GM21528 (cell line): ENCODE results near the gene KCNA10.
A peak's percentile ranks its signal among the peaks of the same experiment; 100 is the strongest.

Source experiments
- ATAC-seq: cut with Tn5 transposase; IDR thresholded peaks from one replicate; pipeline ENCODE4 v1.9.1; 2021; ENCODE audit warnings: mild to moderate bottlenecking, moderate library complexity; ENCODE audit not compliant: unreplicated experiment, low FRiP score

KCNA10 gene

DNA sequence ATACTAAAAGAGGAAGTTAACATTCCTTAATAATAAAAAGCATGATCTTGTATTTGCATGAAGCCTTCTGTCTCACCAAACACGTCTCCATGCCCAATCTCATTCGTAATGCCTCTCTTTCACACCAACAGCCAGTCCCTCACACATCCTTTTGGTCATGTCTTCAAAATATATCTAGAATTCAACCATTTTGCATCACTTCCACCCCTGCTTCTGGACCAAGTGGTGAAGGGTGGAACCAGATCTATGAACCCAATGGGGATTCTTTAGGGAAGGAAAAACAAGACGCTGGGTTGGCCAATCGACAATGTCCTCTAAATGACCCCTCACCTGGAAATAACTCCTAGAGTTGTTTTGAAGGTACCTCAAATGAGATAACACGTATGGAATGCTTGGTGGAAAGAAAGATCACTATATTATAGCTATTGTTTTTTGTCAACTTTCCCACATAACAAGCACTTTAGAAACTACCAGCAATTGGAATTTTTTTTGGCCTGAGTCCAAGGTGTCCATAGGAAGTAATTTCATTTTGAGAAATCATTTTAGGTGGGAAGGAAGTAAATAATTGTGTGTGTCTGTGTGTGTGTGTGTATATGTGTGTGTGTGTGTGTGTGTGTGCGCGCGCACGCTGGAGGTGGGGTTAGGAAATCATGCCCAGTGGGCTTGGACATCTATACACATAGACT is at the start of gene KCNA10:
TSS of gene KCNA10 (minus strand) at position 51 of the 686 bp plus-strand sequence. CDS start 388 bp downstream, outside the sequence.
- ATAC-seq: no peak

DNA sequence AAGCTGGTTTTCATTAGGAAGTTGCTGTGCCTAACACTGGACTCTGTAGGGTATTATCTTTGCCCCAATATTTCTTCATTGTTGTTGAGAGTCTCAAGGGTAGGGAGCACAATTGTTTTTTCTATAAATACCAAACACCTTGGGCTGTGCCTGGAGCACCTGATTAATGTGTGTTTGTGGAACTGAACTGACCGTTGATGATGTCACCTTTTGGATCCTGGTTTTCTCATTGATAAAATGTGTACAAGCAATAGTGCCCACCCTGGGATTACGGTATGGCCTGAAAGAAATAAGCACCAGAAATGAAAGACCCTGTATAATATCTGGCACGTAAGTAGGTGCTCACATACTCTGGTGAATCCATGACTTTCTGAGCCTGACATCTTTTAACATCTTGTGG is 47.9 kb upstream of the KCNA10 start:
- no peak for ATAC-seq

DNA sequence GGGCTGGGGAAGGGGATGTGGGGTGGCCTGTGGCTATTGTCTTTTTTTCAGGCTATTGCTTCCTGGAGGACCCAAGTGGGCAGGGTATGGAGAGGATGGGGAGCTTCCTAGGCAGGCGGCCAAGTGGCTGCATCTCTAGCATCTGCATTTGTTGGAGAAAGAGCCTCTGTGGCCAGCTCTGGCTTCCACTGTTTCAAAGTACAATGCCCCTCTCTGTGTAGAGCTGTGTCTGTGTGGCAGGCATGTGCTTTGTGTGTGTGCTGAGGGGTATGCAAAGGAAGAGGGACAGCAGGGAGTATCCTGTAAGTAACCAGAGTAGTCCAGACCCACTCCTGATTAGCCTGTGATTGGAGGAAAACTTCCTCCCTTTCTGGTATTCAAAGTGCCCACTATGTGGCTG is 46.6 kb upstream of the KCNA10 start:
- no peak for ATAC-seq

DNA sequence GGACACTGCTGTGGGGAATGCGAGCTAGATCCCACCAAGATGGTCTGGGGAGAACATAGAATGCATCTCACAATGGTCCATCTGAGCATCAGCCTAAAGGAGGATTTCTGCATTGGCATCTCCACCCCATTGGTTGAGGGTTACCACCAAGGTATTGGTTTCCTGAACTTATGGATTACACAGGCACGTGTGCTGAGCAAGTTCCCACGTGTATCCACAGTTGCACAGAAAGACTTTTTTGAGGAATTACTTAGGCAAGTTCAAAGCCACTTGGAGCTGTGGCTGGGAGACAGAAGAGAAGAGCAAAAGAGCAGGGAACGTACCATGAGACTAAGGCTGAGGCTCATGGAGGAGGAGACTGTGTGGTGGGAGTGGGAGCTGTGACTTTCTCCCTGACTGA is 44.1 kb upstream of the KCNA10 start:
- ATAC-seq: no peak

DNA sequence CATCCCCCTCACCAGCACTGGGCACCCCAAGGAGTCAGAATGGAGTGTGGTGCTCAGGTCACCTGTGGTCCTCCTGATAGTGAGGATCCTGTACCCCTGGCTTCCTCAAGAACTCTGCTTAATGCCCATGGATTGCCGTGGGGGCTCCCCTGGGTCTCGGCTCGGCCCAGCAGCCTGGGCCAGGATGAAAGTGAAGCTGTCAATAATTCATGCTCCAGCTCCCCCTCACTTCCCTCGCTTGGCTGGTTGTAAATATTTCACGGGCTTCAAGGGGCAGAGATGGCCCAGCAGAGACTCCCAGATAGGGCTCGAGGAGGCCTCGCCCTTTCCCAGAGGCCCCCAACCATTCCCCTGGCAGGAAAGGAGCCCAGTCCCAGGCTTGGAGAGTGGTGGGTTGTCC is 42.6 kb upstream of the KCNA10 start:
- no peak for ATAC-seq

DNA sequence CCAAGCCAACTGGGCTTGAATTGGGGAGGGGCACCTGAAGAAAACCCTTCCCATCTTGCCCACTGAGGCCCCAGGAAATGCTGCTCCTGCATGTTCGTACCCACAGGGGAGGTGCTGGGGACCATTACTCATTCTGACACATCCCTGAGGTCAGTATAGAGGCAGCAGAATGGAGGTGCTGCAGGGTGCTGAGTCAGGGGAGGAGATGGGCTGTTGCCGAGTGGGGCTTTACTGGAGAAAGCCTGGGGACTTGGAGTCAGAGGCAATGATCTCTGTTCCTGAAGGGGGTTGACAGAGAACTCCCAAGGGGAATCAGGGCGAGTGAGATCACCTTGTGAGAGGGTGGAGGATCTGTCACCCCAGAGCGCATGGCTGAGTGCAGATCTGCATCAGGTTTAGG is 40.2 kb upstream of the KCNA10 start:
- no peak for ATAC-seq

DNA sequence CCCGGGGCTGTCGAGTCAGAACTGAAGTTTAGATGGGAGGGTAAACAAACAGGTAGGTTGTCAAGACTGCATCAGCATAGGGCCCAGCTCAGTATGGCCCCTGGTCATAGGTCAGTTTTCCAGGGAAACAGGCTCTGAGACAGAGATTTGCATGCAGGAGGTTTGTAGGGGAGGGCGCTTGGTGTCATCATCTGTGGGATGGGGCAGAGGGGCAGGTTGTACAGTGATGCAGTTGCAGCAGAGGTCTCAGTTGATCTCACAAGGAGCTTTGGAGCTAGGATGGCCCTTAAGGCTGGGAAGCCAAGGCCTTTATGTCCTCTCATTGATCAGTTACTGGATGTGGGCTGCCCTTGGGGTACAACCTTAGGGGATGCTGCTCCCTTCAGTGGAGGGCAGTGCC is 38.5 kb upstream of the KCNA10 start:
- no peak for ATAC-seq

DNA sequence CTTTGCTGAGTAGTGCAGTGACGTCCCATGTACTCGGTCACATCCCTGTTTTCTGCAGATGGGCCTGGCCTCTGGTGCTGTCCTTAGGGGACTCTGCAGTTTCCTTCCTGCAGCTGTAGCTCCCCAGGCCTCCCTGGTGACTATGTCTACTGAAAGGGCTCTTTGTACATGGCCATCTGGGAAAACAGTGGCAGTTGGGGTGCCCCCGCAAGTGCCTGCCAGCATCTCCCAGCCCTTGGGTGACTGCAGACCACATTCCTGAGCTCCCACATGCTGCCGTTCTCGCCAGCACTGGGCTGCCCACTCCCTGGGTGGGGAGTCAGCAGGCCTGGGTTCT is 37.5 kb upstream of the KCNA10 start:
- ATAC-seq: no peak

DNA sequence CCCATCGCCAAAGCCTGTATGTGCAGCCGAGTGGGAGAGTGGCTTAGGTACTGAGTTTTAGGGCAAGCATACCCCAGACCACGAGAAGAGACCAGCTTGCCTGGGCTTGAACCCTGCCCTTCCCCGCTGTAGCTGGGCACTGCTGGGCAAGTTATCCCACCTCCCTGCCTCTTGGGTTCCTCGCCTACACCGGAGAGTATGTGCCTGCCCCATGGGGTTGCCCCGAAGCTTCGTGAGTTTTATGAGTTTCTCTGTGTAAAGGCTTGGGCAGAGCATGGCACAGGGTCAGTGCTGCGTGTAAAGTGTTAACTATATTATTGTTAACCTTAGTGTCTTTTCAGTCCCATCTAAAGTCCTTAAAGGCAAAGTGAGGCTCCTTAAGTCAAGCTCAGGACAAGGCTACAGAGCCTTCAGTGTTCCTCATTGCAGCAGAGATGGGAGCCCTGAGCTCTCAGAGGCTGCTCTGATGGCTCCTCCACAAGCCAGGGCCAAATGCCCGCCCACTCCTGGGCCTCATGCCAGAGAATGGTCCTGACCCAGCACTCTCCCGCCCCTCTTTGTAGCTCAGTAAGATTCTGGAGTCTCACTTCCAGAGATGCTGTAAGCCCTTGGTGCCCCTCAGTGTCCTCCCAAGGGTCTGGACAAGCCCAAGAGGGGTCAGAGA is 37.0 kb upstream of the KCNA10 start:
- ATAC-seq: no peak

DNA sequence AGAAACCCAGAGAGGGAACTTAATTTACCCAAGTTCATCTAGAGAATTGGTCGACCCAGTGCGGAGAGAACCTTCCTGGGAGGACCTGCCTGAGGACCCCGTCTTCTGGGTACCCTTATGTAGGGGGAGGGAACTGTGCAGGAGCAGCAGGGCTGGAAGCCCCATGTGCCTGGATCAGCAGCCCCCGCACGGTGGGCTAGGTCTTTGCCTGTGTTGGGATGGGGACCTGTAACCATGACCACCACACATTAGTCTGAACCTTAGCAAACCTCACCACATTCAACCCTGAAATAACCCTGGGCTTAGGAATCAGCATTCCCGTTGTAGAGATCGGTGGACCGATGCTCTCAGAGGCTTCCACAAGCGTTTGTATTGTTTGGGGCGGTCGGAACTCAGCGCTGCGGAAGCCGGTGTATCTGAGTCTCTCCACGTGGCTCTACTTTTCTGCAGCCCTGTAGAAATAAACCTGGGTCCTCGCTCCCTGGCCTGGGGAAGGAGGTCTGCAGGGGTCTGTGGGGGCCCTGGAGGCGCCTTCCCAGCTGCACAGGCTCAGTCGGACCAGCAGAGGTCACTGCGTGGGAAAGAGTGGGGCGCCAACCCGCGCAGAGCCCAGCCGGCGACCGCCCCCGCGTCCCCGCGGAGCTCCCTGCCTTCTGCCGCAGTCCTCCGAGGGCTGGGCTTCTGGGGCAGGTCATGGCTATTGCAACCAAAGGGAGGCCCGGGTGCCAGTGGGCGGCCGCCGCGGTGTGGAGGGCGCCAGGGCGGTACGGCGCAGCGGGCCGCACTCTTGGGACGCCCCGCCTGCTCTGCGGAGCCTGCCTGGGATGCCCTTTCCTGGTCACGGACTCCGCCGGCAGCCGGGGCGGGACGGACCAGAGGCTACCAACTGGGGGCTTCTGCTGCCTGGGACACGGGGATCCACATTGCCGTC is 36.2 kb upstream of the KCNA10 start:
- peak; percentile 54 for ATAC-seq

DNA sequence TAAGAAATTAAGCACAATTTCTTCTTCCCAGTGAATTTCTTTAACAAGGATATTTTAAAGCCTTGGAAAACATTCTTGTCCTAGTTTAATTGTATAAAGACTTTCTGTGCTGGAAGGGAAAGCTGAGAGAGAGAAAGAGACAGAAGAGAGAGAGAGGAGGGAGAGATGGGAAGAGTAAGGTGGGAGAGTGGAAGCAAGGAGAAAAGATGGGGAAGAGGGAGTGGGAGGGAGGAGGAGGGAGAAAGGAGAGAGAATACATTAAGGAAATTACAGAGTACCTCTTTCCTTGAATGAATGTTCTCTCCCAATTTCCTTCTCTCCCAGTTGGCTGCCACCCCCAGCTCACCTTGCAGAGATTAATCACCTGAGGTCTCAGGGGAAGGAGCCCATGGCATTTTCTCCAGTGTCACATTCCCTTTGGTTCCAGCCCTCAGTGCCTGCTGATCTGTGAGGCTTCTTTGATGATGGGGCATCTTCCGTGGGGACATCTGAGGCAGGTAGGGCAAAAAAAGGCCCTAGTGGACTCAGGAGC is 32.4 kb upstream of the KCNA10 start:
- ATAC-seq: no peak

DNA sequence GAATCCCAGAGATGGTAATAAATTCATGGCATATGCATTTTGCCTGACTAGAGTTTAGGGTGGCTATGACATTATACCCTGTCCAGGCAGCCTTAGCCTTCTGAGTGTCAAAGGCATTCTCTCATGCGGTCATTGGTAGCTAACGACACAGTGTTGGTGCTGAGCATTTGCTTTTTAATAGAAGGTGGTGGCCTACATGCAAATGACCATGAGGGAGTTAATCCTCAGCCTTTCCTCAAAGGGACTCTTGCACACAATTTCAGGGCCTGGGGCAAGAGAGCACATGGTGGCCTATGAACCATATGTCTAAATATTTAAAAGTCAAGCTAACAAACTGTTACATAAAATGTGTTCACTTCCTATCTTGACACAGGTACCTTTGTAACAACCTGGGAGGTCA is 30.9 kb upstream of the KCNA10 start:
- ATAC-seq: no peak

DNA sequence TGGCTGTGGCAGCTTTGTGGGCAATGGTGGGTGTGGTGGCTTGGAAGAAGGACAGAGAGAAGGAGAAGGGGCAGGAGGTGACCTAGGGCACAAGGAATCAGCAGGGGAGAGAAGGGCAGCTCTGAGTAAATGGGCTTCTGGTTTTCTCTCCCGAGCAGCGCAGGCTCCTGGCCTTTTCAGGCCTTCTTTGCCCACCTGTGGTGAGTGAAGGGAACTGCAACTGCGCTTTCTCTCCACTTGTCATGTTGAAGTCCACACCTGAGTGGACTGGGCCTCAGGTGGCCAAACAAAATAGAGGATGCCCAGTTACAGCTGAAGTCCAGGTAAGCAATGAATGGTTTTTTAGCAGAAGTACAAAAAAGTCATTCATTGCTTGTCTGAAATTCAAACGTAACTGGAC is 29.4 kb upstream of the KCNA10 start:
- no peak for ATAC-seq

DNA sequence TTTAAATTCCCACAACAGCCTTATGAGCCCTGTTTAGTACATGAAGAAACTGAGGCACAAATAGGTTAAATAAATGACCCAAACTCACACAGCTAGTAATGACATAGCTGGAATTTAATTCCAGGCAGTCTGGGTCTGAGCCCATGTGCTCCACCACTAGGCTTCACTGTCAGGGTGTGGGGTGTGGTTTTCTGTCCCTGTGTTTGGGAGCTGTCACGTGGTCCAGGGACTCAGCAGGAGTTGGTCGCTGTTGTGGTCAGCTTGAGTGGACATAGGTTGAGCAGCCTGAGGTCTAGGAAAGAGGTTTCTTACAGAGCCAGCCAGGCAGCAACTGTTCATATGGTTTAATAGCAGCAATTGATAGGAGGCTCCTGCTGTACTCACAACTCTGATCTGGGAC is 28.0 kb upstream of the KCNA10 start:
- ATAC-seq: no peak

DNA sequence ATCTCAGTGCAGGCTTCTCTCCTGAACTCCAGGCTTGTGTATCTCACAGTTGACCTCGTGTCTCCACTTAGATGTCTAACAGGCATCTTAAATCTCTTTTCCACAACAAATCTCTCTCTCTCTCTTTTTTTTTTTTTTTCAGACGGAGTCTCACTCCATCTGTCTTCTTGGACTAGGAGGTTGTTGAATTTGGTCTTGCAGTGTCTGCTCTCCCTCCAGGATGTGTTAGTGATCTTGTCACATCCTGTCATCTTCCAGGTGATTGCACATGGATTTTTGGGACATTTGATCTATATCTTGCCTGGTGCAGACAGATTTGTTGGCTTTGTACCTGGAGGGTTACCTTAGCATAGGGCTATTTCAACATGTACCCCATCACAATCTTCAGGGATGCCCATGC is 26.5 kb upstream of the KCNA10 start:
- ATAC-seq: no peak

DNA sequence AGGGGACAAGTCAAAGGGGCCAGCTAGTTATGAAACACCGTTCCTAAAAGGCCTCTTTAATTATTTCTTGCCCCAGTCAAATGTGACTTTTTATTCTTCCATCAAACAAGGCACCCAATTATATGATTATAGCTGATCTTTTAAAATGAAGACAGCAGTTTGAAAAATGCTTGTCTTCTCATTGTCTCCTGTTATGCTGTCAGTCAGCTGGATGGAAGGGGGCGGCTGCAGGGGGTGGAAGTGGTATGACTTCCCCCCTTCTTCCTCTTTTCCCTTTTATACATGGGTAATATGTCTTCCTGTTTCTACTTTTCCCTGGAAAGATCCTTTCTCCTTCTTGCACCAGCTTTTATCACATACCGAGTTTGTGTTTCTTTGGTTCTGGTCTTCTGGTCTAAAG is 25.8 kb upstream of the KCNA10 start:
- ATAC-seq: no peak

DNA sequence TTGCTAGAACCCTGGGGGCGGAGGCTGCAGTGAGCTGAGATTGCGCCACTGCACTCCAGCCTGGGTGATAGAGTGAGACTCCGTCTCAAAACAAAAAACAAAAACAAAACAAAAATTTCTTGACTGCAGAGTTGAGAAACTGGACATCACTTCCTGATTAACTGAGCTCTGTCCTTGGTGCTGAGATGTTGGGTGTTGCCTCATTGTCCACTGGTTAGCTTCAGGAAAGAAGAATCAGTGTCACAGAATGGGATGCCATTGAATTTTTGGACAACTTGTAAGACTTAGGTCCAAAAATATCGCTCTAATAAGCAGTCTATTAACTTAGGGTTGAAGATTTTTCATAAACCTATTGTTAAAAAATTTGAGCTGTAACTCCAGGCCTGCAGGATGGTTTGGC is 23.8 kb upstream of the KCNA10 start:
- ATAC-seq: no peak

DNA sequence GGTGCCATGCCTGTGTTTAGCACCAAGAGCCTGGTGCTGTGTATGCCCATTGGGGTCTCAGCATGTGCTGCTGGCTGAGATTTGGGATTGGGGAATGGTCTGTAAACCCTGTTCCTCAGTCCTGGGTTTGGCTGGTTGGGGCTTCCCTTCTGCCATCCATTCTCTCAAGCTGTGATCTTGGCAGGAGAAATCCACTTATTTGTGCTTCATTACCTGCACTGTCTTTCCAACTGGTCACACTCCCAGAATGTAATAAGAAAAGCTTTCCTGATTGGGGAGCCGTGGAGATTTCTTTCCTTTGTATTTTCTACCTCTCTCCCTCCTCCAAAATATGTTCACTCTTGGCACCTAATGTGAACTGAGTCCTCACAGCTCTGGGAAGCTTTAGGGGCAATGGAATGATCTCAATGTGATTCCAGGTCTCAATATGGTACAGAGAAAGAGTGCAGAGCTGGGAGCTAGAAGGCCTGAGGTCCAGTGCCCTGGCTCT is 23.0 kb upstream of the KCNA10 start:
- ATAC-seq: no peak

DNA sequence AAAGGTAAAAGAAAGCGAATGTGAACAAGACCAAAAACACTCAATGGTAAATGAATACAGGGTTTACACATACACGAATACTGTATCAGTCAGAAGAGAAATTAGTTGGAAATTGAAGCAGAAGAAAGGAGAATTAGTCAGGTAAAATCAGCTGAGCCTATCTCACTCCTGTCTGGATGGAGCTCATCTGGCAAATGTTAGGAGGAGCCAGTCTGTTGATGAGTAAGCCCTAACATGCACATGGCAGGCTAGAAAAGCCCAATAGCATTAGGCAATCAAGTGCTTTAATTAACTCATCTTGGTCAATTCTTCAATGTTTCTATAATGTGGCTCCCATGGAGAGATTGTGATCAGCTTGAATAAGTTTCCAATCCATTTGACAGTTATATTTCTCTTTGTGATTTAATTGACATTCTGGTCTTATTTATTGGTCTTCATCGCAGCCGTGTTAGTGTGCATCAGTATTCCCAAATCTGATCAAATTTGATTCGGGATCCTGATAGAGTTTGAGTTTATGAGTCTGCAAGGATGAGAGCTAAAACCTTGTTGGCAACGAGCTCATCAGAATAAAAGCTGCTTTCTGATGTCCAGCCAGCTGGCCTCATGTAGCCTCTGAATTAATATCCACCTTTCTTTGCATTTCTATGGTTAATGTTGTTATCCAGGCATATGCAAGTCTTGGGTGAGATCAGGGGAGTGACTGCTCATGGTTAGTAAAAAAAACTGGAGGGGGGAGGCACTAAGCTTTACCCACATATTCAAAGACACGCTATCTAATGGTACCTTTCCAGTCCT is 22.1 kb upstream of the KCNA10 start:
- no peak for ATAC-seq

DNA sequence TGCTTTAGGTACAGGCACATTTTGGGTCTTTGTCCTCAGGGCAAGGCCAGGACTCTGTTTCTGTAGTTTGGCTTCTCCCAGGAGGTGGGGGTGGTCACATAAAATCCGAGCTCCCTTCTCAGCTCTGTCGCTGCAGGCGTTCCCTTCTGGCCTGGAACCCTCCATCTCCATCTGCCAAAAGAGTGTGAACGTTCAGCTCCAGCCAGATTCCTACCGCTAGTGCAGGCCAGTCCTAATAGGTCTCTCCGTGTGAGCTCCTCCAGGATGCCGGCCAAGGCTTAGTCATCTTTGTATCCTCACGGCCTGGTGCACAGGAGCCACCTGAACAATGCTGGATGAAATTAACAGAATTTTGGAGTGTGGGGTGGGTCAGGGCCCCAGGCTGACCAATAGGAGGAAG is 19.9 kb upstream of the KCNA10 start:
- no peak for ATAC-seq
